Ovary (tissue), 3 donors: ENCODE measurements around the gene PASK.

Experiments used
- POLR2A ChIP-seq: fragments of 450-650 bp; IDR thresholded peaks from one replicate; pipeline ENCODE4 v1.6.1; 2017; ENCODE audit warnings: antibody characterized with exemption, mild to moderate bottlenecking, moderate library complexity
- TF ChIP-seq, protein P1 (sequence below), 3 donors: fragments of 450-650 bp in 2 of 3; fragments of 200-600 bp in 1 of 3; IDR thresholded peaks; one replicate each; pipeline versions ENCODE4 v1.5.1 to v1.8.0; 2016 to 2022; ENCODE audit warnings: antibody characterized with exemption in 3 of 3, mild to moderate bottlenecking in 1 of 3
- donor health status: DM: no; HTN: no; CAD: no.

DNA sequence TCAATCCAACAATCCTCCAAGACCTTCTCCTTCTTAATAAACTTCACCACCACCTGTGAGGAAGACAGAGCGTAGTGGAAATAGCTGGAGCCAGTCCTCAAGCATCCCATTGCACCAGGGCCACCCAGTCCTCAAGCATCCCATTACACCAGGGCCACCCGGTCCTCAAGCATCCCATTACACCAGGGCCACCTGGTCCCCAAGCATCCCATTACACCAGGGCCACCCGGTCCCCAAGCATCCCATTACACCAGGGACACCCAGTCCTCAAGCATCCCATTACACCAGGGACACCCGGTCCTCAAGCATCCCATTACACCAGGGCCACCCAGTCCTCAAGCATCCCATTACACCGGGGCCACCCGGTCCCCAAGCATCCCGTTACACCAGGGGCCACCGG lies 33.9 kb downstream of the PASK start:
- no peak for TF ChIP-seq POLR2A
- TF ChIP-seq, protein P1, sequence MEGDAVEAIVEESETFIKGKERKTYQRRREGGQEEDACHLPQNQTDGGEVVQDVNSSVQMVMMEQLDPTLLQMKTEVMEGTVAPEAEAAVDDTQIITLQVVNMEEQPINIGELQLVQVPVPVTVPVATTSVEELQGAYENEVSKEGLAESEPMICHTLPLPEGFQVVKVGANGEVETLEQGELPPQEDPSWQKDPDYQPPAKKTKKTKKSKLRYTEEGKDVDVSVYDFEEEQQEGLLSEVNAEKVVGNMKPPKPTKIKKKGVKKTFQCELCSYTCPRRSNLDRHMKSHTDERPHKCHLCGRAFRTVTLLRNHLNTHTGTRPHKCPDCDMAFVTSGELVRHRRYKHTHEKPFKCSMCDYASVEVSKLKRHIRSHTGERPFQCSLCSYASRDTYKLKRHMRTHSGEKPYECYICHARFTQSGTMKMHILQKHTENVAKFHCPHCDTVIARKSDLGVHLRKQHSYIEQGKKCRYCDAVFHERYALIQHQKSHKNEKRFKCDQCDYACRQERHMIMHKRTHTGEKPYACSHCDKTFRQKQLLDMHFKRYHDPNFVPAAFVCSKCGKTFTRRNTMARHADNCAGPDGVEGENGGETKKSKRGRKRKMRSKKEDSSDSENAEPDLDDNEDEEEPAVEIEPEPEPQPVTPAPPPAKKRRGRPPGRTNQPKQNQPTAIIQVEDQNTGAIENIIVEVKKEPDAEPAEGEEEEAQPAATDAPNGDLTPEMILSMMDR (IDR thresholded peaks at IDR 0.05): no peak
